DOHH2 (cell line): ENCODE results near the gene POLK.
"Not testable (repeated sequence)": the region's sequence is repeated elsewhere in the genome, so short reads cannot be mapped to it uniquely, and the experiment has no call there.

Source experiments
- CTCF ChIP-seq: fragments of 200-600 bp; sonication (generic); IDR thresholded peaks from one replicate; pipeline ENCODE4 v1.5.1; 2014; ENCODE audit warnings: antibody characterized with exemption, mild to moderate bottlenecking, low read depth, low read length; ENCODE audit not compliant: poor library complexity, severe bottlenecking
- EZH2phosphoT487 ChIP-seq: fragments of 200-600 bp; sonication (generic); IDR thresholded peaks from 2 replicates; pipeline ENCODE4 v1.6.1; 2017; ENCODE audit warnings: borderline replicate concordance, mild to moderate bottlenecking, antibody characterized with exemption, low read length, moderate library complexity, mixed read lengths

GRCh38 chr5:75533716-75534115, 22.0 kb downstream of the POLK start:
- TF ChIP-seq CTCF, EZH2phosphoT487: not testable (repeated sequence)
